GM12892 (cell line): ENCODE results near the gene TPR.

Experiments
- POLR2A ChIP-seq: IDR thresholded peaks from 2 replicates; pipeline ENCODE4 v1.6.1; 2011; ENCODE audit warnings: low read depth, low read length, control low read depth
- POLR2AphosphoS5 ChIP-seq: IDR thresholded peaks from 2 replicates; pipeline ENCODE4 v1.6.1; 2011; ENCODE audit warnings: low read depth, low read length, control low read depth
- TAF1 ChIP-seq: IDR thresholded peaks from 2 replicates; pipeline ENCODE4 v1.6.1; 2011; ENCODE audit warnings: low read depth, mild to moderate bottlenecking, control low read depth, low read length, borderline replicate concordance

- TF ChIP-seq POLR2AphosphoS5 (no peak), POLR2A (no peak), TAF1 (no peak)
Observed at GRCh38 chr1:186272486-186272885, 102.6 kb downstream of the TPR start.
